NCI-H226 (cell line): ENCODE data around the gene FARS2.
"Not testable (repeated sequence)": the region's sequence is repeated elsewhere in the genome, so short reads cannot be mapped to it uniquely, and the experiment has no call there.

Source experiments
- DNase-seq: peaks from one replicate; pipeline ENCODE4 v3.0.0-alpha.2; 2015

The FARS2 gene

DNA sequence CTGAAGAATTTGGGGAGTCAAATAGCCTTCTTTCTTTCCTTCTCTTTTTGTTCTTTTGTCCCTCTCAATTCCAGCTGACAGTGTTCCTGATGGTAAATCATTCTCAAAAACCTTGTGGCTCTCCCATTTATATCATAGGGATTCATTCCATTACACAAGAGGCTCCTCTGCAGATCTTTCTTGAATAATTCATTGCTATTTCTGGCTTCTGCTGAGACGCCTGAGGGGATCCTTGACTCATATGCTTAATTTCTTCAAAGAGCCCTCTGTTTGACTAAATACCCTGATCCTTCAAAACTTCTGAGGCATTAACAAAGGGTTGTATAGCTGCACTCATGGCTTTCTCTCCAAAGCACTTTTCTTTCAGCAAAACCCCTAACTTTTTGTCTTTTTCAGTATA is 289.3 kb downstream of the FARS2 start:
- no peak for DNase-seq

DNA sequence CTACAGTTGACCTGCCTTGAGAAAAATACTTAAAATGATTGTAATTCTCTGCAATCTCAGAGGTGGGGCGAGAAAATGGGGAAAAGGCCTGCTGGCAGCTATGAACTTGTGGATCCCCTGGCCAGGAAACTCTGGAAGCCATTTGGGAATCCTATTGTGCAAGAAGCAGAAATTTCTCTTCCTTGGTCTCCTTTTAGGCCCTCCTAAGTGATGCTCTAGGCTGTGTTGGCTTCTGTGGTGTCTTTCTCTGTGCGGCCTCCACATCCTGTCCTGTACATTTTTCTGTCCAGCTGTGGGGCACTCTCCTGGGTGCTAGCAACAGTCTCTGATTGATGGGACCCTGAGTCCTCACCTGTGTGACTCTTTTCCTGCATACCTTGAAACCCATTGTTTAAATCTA is 290.9 kb downstream of the FARS2 start:
- DNase-seq: no peak

DNA sequence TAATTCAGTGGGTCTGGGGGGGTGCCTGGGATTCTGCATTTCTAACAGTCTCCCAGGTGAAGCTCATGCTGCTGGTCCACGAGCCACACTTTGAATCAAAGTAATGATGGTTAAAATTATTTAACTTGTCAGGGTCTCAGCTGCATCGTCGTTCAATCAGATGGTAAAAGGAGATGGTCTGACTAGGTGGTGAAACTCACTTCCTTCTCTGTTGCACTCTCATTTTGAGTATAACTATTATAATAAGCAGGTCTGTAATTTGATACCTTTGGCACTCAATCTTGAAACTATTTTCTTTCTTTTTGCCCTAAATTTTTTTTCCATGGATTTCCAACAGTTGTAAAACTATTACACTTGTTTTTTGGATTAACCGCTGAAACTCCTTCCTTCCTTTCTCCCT is 292.5 kb downstream of the FARS2 start:
- no peak for DNase-seq

DNA sequence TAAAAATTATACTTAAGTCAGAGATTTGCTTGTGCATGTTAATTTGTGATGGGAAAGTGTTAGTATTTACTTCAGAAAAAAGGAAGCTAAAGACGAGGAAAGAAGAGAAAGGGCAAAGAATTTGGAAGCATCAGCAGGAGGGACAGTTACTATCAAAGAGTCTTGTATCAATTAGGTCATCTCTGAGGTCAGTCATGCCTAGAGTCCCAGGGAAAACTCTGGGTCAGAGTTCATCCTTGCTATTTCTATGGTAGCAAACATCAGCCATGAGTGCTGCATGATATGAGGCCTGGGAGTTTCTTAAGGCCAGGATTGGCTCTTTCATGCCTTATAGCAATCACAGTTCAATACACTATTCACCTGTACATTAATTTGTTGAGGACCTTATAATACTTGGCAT is 292.9 kb downstream of the FARS2 start:
- DNase-seq: no peak

DNA sequence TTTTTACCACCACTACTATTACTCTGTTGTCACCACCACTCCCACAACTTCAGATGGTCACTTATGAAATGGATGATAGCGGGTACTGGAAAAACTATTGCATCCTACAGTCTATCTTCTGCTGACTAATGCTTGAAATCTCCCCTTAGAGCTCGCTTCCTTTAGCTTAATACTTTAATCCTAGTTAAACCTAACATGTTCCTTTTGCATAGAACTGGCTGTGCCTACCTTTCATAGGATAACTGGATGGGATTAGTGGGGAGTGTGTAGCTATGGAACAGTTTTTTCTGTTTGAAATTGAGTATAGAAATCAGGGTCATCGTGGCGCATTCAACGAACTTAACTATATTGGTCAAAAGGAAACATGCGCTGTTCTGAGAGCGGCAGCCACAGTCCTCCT is 294.7 kb downstream of the FARS2 start:
- no peak for DNase-seq

DNA sequence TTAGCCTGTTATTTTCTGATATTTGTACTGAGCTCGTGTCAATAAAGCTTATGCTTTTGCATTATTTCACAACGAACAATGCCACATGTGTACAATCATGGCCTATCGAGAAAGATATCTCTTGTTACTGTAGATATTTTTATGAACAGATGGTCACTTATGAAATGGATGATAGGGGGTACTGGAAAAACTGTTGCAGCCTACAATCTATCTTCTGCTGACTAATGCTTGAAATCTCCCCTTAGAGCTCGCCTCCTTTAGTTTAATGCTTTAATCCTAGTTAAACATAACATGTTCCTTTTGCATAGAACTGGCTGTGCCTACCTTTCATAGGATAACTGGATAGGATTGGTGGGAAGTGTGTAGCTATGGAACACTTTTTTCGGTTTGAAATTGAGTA is 296.2 kb downstream of the FARS2 start:
- DNase-seq: no peak

DNA sequence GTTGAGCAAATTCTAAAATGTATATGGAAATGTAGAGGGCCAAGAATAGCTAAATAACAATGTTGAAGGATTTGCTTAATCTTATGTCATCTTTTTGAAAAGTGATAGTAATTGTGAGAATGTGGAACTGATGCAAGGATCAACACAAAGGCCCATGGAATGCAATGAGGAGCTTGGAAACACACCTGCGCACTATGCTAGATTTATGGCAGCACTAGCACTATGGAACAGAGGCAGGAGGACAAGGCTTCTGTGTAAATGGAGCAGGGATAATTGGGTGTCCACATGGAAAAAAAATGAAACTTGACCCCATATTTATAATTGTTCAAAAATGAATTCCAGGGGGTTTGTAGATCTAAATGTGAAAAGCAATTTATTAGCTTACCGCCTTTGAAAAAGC is 298.3 kb downstream of the FARS2 start:
- no peak for DNase-seq

DNA sequence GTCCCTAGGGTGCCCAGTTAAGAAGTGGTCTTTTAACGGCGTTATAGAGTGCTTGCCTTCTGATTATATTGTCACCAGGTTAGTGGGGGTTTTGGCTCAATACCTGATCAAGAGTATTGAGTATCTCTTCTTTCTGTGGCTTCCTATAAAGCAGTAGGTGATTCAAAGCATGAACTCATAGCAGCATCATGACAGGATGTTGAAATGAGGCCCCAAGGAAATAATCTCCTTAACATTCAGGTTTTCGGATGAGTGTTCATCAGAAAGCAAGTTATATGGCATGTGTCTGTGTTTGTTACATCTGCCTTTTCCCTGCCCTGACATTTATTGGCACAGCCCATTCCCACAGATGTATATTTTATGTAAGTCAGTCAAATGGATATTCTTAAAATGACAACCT is 301.0 kb downstream of the FARS2 start:
- no peak for DNase-seq

DNA sequence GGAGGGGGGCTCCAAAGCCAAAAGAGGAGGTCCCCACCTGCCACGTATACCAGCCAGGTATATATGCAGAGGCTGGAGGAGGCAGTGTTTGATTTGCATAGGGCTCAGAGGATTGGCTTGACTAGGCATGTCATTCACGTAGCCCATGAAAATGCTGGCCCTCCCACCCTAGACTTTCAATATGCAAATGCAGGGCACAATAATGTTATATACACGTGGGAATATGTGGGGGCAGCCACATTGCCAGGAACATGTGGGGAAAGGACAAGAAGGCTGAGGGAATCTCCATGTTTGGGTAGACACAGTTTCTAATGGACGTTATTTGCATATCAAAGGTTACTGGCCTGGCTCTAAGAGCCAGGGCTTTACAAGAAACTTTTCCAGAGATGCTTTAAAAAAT is 301.8 kb downstream of the FARS2 start:
- no peak for DNase-seq

DNA sequence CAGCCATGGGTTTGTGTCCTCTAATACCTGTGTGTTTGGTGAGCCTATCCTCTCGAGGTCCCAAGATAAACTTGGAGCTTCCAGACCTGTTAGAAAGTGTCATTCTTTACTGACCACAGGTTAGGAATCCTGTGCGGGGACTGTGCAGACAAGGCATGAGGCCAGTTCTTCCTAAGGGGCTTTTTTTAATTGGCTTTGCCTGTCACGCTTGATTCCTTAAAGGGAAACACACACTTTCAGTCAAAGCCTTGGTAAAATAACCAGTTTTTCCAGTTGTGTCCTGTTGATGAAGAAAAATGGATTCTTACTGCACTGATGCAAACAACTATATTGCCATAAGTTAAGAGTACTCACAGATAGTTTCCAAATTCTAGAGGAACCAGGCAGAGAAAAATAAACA is 303.4 kb downstream of the FARS2 start:
- not testable (repeated sequence) for DNase-seq

DNA sequence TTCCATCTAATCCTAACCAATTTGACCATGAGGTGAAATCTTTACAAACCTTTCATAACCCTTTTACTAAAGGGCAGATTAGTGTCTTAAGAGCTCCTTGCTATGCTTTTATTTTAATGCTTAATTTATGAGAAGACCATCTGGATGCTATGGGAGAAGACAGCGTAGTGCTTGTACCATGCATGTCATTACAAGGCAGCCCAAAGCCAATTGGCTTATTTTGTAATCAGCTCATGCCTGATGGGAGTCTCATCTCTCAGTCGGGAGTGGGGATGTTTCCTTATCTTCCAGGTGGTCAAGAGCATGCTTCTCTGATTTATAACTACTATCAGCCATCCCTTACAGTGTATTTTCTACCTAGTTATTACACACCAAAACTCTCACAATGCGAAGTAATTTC is 304.7 kb downstream of the FARS2 start:
- DNase-seq: no peak

DNA sequence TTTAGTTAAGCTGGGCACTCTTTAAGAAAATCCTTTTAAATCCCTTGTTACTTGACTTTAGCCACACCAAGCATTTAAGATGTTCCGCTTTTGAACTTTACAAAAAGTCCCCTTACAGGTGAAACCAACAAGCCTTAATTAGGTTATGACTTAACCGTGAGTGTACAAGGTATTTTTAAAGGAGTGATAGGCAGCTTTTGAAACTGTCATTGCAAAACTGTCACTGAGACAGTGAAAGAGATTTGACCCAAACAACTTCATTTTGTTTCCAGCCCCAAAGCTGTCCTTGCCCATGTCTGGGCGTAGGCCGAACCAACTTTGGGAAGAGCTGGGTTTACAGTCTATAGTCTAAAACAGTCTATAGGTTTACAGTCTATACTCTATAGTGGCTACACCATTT is 305.4 kb downstream of the FARS2 start:
- DNase-seq: no peak

DNA sequence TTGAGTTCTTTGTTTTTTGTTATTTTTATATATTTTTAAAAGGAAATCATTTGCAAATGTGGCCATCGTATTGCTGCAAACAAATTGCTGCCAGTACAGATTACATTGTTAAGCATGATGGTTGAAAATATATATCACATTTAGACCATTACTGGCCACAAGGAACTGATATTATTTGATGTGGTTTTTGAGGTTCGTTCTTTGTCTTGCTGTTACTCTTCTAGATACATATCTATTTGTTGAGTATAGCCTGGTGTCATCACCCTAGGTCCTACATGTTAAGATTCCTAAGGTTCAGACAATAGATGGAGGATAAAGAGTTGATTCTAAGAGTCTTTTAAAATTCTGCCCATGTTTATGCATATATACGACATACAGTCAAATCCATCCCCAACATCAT is 306.0 kb downstream of the FARS2 start:
- DNase-seq: no peak

DNA sequence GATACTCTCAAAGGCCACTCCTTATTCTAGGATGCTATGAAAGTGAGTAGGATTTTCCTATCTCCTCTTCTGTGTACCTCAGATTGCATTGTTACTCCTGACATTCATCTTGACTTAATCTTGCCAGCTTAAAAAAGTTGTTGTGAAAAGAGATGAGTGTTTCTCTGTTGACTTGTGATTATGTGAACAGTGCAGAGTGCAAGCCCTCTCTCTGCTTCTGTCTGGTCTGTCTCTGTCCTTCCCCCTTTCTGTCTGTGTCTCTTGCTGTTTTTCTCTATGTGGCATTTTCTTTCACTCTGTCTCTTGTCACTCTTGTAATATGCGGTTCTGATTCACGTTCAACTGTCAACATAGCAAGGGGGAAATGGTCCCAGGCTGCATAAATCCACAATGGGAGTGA is 306.6 kb downstream of the FARS2 start:
- DNase-seq: no peak

DNA sequence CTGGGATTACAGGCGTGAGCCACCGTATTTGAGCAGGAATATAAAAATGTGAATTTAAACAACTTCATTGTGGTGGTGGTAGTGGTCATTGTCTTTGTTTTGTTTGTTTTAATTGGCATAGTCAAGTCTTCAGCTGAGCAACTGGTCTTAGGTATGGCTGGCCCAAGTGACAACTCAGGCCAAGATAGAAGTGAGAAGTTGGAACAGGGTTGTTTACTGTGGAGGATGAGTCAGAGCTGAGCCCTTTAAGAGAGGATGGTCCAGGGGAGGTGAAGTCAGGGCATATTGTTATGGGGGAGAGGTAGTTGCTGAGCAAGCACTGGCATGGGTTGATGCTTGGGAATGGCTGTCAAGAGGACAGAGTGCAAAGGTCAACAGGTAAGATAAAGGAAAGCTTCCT is 308.2 kb downstream of the FARS2 start:
- DNase-seq: no peak

DNA sequence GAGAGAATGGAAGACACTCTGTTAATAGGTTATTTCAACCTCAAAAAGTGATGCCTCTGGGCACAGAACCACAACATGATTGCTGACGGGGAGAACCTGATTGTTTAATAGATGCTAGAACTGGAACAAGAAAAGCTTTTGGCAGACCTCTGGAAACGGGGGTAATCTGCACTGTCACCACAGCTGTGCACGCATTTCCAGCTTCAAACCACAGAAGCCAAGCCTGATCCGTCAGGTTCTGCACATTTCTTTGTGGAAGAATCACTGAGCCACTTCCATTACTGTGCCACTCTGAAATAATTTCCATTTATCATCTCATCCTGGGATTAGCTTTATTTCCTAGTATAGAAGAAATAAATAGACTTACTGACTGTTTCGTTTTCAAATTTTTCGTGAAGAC is 309.3 kb downstream of the FARS2 start:
- no peak for DNase-seq

DNA sequence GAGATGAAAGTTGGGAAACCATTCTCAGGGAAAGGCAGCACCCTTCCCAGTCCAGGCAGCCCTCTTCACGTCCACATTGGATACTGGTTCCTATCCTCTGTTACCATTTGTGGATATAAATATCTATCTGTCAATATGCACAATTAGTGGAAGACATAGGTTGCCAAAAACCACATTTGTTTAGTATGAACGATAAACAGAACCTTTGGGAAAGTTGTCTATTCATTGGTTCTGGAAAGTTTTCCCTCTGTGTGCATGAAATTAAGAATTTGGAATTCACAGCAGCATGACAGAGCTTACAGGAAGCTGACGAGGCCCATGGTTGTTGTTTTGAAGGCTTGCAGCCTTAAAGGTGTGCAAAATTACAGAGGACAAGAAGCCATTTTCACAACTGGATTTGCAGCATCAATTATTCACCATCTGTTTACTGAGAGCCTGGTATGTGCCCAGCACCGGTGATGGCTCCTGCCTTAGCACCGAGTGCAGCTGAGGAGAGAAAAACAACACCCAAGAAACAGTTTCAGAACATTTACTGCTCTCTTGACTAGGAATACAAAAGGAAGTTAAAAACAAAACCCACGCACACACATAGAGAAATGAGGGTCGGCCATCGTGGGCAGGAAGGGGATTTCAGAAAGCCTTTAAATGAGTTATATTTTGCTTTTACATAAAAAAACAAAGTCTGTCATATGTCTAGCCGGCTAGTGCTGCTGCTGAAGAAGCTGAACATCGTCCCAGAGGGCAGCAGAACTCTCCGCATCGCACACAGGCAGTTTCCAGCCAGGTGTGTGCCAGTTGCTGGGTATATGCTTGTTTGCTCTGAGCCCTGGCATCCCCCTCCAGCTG is 319.6 kb downstream of the FARS2 start:
- no peak for DNase-seq

DNA sequence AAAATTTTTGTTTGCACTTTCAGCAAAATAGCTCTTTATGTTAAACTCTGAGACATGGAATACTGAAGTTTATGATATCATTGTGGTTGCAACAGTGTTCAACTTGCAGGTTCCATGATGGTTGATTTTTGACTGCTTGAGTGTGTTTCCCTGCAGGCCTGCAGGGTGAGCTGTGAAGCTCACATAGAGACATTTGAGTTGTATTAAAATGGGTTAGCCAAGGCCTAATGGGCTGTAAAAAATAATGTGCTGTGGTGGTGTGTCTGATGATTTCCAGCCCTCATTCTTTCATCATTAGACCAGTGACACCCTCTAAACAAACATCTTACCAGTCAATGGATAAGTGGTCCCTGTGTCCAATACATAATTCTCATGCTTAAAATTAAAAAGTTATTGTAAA is 321.4 kb downstream of the FARS2 start:
- no peak for DNase-seq

DNA sequence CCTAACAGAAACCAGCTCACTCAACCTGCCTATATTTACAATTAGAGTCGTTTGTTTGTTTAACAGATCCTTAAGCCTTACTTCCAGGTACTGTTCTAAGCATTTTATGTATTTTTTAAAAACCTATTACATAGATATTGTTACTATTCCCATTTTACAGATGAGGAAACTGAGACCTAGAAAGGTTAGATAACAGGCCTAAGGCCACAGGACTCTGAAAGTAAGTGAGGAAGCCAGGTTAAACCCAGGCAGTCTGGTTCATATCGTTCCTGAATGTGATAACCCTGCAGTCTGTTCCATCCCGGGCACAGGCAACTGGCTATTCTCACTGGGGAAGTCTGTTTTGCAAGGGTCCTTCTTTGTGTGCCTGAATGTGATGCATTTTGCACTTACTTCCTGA is 322.2 kb downstream of the FARS2 start:
- no peak for DNase-seq

DNA sequence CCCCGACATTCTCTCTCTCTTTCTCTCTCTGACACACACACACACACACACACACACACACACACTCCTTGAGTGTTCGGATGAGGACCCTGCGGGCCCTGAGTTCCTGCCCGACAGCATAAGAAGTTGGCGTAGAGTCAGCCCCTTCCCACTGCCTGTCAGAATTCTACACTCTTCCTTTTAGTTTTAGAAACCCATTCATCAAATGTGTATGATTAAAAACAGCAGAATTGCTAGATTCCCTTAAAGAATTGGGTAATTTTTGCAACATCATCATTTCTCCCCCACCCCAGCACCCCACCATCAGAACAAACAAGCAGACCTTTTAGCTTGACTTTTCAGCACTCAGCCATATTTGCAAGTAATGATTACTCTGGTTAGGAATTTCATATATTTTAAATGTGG is 322.8 kb downstream of the FARS2 start:
- no peak for DNase-seq

DNA sequence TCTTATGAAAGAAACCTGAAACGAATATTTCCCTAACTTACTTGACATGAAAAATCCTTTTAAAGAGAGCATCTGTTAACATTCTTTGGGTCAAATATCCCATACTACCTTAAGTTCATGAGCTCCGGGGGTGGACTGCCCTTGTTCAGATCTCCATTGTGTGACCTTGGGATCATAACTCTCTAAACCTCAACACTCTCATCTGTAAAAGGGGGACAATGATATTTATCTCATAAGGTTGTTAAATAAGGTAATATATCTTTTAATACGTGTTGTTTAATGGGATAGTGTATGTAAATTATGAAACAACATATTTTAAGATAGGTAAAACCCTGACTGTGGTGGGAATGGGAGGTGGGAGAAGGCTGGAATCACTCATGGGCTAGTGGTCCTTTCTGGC is 326.3 kb downstream of the FARS2 start:
- no peak for DNase-seq

DNA sequence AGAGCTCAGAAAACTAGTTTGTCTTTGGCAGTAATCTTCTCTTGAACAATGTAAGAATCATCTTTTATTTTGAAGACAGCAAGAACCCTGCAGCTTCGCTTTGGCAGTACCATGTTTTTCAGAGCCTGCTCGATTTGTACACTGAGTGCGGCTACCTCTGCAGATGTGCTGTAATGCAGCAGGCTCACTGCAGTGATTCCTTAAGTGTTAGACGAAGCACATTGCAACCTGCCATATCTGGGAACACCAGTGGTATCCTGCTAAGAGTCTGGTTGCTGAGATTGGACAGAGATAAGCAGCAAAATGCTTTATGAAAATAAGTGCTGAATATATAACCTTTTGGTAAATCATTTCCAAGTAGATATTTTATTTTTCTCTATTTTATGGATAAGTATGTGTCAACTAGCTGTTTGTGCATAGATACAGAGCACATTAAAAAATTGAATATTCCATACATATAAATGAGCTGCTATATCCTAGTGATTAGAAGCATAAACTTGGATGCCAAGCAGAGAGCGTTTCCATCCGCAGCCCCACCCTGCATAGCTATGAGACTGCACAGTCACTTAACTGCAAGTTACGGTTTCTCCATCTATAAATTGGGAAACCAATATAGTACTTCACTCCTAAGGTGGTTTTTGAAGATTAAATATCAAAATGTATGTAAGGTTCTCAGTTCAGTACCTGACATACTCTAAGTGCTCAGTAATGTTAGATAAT is 328.3 kb downstream of the FARS2 start:
- DNase-seq: no peak

DNA sequence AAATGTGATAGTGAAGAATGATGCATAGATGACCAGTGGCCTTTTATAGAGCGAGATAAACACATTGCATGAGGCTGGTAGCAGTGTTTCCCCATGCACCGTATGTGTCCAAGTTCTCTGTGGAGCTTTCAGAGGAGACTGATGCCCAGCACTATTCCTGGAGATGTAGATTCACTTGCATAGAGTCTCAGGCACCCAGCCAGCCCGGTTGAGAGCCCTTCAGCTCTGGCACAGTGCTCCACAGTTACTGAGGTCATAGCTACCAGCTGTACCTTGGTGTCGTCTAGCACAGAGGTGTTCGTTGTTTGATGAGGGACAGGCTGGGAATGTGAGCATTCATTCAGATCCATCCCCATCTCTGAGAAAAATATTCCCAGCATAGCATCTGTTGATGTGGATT is 328.9 kb downstream of the FARS2 start:
- no peak for DNase-seq

DNA sequence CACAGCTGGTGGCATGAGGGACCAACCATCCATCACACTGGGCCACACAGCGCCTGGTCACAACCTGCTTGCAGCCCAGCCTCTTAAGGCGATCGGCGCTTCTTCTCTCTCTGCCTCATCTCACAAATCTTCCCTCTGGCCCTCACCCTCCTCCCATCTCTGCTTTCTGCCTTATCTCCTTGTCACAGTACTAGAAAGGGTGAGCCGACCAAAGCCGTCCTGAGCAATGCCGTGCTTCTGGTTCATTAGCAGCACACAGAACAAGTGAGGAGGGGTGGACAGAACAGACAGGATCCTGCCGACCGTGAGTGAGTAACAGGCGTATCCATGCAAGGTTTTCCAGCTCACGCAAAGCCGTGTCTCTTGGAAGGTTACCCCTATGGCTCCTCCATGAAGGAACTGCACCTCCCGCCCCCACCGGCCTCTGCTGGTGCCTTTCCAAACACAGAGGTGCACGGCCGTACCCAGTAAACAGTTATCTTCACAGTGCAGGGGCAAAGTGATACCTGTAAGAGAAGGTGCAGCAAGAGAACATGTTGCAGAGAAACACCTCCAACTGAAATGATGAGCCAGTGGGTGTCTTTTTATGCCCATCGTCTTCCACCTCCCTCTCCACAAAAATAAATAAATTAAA is 331.7 kb downstream of the FARS2 start:
- DNase-seq: no peak
